GM12873 (cell line): ENCODE results near the gene VTN.

Experiments used
- CTCF ChIP-seq: IDR thresholded peaks from 2 replicates; pipeline ENCODE4 v1.5.1; 2012; ENCODE audit warnings: low read depth, mild to moderate bottlenecking, moderate library complexity, low read length, control low read depth; ENCODE audit not compliant: insufficient read depth; ENCODE audit errors: missing control alignments

VTN gene

GRCh38 chr17:28402224-28402630 lies 32.1 kb upstream of the VTN start:
- TF ChIP-seq CTCF: no peak

- TF ChIP-seq CTCF: no peak
These were observed 29.7 kb upstream of the VTN start for GRCh38 chr17:28399808-28400207.

- TF ChIP-seq CTCF: no peak
These were observed 28.3 kb upstream of the VTN start for GRCh38 chr17:28398280-28398981.

GRCh38 chr17:28397687-28398279 lies 27.7 kb upstream of the VTN start:
- TF ChIP-seq CTCF: no peak

- no peak for TF ChIP-seq CTCF
These were observed 27.2 kb upstream of the VTN start for GRCh38 chr17:28397275-28397674.

GRCh38 chr17:28396635-28397239 lies 26.6 kb upstream of the VTN start:
- no peak for TF ChIP-seq CTCF

GRCh38 chr17:28395968-28396367 lies 25.9 kb upstream of the VTN start:
- TF ChIP-seq CTCF: no peak
